Mesothelial cell of epicardium (in vitro differentiated cells): ENCODE measurements around the gene UGGT1. TPM values are rescaled to one million over a fixed set of nuclear protein-coding genes. Genes with fewer than 3 reads are reported as not detected.

Source experiments
- DNase-seq, 2 experiments: peaks; one replicate each; pipeline ENCODE4 v3.0.0; 2021; ENCODE audit warnings: low spot score in 2 of 2; ENCODE audit not compliant: unreplicated experiment in 2 of 2
- H3K27ac Mint-ChIP-seq: 2 replicates; pipeline ENCODE4 v1.8.0; 2021; ENCODE audit warnings: mixed read lengths
- H3K27me3 Mint-ChIP-seq: 2 replicates; pipeline ENCODE4 v1.8.0; 2021; ENCODE audit warnings: low read depth, mixed read lengths
- H3K36me3 Mint-ChIP-seq: 2 replicates; pipeline ENCODE4 v1.8.0; 2021; ENCODE audit warnings: mixed read lengths
- H3K4me1 Mint-ChIP-seq: 2 replicates; pipeline ENCODE4 v1.8.0; 2021; ENCODE audit warnings: mixed read lengths
- H3K4me3 Mint-ChIP-seq: 2 replicates; pipeline ENCODE4 v1.8.0; 2021; ENCODE audit warnings: mild to moderate bottlenecking, moderate library complexity, mixed read lengths
- H3K9me3 Mint-ChIP-seq: 2 replicates; pipeline ENCODE4 v1.8.0; 2021; ENCODE audit warnings: mixed read lengths
- CTCF ChIP-seq: fragments of 200-600 bp; sonication (generic); IDR thresholded peaks from one replicate; pipeline ENCODE4 v1.5.0; 2021; ENCODE audit warnings: antibody characterized with exemption; ENCODE audit not compliant: unreplicated experiment
- total RNA-seq: library from RNA; stranded (reverse); gene quantifications from 3 replicates; pipeline ENCODE4 v1.2.1, GENCODE V29; 2021

UGGT1 gene
- total RNA-seq, 1 donor from 2014 or later = 41.8 TPM

- no peak for TF ChIP-seq CTCF
- no peaks in the 10 kb centered on the region for H3K9me3 Mint-ChIP-seq
- no peak for DNase-seq
- H3K27ac Mint-ChIP-seq = no peak overlapping the region
- no peak overlapping the region for H3K4me3 Mint-ChIP-seq
- peaks cover 2% of the 10 kb centered on the region for H3K4me1 Mint-ChIP-seq
- H3K36me3 Mint-ChIP-seq = peaks cover 9% of the 10 kb centered on the region
- H3K27me3 Mint-ChIP-seq = no peaks in the 10 kb centered on the region
Measured at GRCh38 chr2:128108166-128108565, 17.2 kb downstream of the UGGT1 start.

DNA sequence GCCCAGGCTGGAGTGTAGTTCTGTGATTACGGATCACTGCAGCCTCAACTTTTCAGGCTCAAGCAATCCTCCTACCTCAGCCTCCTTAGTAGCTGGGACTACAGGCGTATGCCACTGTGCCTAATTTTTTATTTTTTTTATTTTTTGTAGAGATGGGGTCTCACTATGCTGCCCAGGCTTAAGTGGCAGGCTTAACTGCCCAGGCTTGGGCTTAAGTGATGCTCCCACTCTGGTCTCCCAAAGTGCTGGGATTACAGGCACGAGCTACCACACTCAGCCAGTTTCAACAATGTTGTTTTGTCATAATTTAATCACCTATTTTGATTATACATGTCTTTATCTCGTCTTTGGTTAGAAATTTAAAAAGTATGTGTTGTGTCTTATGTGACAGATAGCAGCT lies 18.2 kb downstream of the UGGT1 start:
- H3K4me1 Mint-ChIP-seq = peaks cover 2% of the 10 kb centered on the region
- H3K9me3 Mint-ChIP-seq = no peaks in the 10 kb centered on the region
- no peak for TF ChIP-seq CTCF
- no peak overlapping the region for H3K4me3 Mint-ChIP-seq
- peaks cover 5% of the 10 kb centered on the region for H3K36me3 Mint-ChIP-seq
- no peaks in the 10 kb centered on the region for H3K27me3 Mint-ChIP-seq
- no peak for DNase-seq
- no peak overlapping the region for H3K27ac Mint-ChIP-seq

DNA sequence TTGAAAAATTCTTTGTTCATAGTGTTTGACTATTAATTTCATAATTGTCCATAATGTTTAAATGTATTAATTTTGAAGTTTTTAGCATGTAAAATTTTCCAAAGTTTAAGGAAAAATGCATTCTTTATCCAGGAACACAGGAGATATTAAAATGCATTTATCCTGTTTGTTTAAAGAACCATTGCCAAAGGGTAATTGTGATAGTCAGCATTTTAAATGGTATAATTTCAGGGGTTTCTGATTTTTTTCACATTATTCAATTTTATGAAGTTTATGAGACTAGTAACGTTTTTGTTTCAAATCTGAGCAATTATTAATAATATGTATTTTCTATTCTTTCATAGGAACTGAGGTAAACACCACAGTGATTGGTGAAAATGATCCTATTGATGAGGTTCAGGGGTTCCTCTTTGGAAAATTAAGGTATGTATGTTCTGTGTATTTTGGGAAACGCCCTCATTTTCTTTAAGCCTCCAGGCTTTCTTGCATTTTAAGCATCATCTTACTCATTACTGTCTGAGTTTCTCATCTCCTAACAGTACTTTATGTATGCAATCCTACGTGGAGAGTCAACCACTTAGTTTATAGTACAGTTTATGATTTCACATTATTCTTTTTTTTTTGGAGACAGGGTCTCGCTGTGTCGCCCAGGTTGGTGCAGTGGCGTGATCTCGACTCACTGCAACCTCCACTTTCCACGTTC lies 25.1 kb downstream of the UGGT1 start:
- Mint-ChIP-seq H3K4me3 (no peak overlapping the region), H3K4me1 (no peaks in the 10 kb centered on the region), H3K9me3 (no peaks in the 10 kb centered on the region), H3K27me3 (no peaks in the 10 kb centered on the region), H3K27ac (no peak overlapping the region), H3K36me3 (peaks cover 33% of the 10 kb centered on the region)
- DNase-seq = no peak
- TF ChIP-seq CTCF = no peak

DNA sequence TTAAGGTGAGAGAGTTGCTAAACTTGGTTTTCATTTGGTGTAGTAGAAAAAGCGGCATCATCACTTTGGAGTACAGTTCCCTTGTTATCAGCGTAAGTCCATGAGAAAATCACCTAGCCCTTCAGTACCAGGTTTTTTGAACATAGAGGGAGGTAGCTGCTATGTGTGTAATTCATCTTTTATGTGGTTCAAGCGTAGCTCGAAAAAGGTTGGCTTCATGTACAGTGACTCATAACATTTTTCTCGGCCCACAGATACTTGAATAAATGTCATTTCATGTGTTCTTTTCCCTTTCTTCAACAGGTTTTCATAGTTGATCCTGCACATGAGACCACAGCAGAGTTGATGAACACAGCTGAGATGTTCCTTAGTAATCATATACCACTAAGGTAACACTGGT lies 43.6 kb downstream of the UGGT1 start:
- no peak overlapping the region for H3K4me3 Mint-ChIP-seq
- H3K36me3 Mint-ChIP-seq = peaks cover 46% of the 10 kb centered on the region
- no peaks in the 10 kb centered on the region for H3K9me3 Mint-ChIP-seq
- TF ChIP-seq CTCF = no peak
- no peaks in the 10 kb centered on the region for H3K27me3 Mint-ChIP-seq
- no peaks in the 10 kb centered on the region for H3K4me1 Mint-ChIP-seq
- no peak for DNase-seq
- no peak overlapping the region for H3K27ac Mint-ChIP-seq

DNA sequence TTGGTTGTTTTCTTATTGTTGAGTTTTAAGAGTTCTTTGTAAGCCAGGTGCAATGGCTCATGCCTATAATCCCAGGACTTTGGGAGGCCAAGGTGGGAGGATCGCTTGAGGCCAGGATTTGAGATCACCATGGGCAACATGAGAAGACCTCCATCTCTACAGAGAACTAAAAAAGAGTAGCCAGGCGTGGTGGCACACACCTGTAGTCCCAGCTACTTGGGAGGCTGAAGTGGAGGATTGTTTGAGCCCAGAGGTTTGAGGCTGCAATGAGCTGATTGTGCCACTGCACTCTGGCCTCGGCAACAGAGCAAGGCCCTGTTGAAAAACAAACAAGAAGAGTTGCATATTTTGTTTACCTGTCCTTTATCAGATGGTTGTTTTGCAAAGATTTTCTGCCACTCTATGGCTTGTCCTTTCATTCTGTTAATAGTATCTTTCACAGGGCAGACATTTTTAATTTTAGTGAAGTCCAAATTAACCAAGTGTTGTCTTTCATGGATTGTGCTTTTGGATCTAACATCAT lies 46.2 kb downstream of the UGGT1 start:
- DNase-seq = no peak
- Mint-ChIP-seq H3K4me1 (no peaks in the 10 kb centered on the region), H3K4me3 (no peak overlapping the region), H3K9me3 (no peaks in the 10 kb centered on the region), H3K27me3 (no peaks in the 10 kb centered on the region), H3K36me3 (peaks cover 34% of the 10 kb centered on the region), H3K27ac (no peak overlapping the region)
- no peak for TF ChIP-seq CTCF
